BE2C (cell line): ENCODE data around the gene GABARAP.
A peak's percentile ranks its signal among the peaks of the same experiment; 100 is the strongest.

Experiments used
- DNase-seq: peaks from one replicate; pipeline ENCODE4 v3.0.0-alpha.2; 2020
- H3K27me3 ChIP-seq: fragments of 250-450 bp; sonication (Bioruptor Pico); 2 replicates; pipeline ENCODE4 v1.5.1; 2020; ENCODE audit warnings: mild to moderate bottlenecking
- H3K36me3 ChIP-seq: fragments of 250-450 bp; sonication (Bioruptor Pico); 2 replicates; pipeline ENCODE4 v1.5.1; 2020; ENCODE audit warnings: mild to moderate bottlenecking
- H3K4me1 ChIP-seq: fragments of 250-450 bp; sonication (Bioruptor Pico); 2 replicates; pipeline ENCODE4 v1.5.1; 2020
- H3K4me3 ChIP-seq: 2 replicates; pipeline ENCODE4 v1.5.1; 2011; ENCODE audit warnings: low read depth, low read length
- H3K9me3 ChIP-seq: fragments of 250-450 bp; sonication (Bioruptor Pico); 2 replicates; pipeline ENCODE4 v1.5.1; 2020
- CTCF ChIP-seq: IDR thresholded peaks from 2 replicates; pipeline ENCODE4 v1.5.1; 2012; ENCODE audit warnings: mild to moderate bottlenecking, low read depth, low read length

Gene GABARAP

GRCh38 chr17:7280519-7281073, 38.3 kb upstream of the GABARAP start:
- Histone ChIP-seq H3K4me1 (no peaks in the 10 kb centered on the region), H3K9me3 (no peaks in the 10 kb centered on the region), H3K4me3 (peak overlapping the region; percentile 45), H3K36me3 (no peaks in the 10 kb centered on the region), H3K27me3 (no peaks in the 10 kb centered on the region)
- peak; percentile 77 for TF ChIP-seq CTCF
- peak; percentile 78 for DNase-seq

GRCh38 chr17:7279448-7279847, 37.2 kb upstream of the GABARAP start:
- Histone ChIP-seq H3K4me3 (no peak overlapping the region), H3K4me1 (no peaks in the 10 kb centered on the region), H3K9me3 (no peaks in the 10 kb centered on the region), H3K36me3 (no peaks in the 10 kb centered on the region), H3K27me3 (peaks cover 5% of the 10 kb centered on the region; the same call in 1 of the 2 replicates)
- no peak for DNase-seq
- no peak for TF ChIP-seq CTCF

- peaks cover 5% of the 10 kb centered on the region; the same call in 1 of the 2 replicates for H3K27me3 ChIP-seq
- no peak for TF ChIP-seq CTCF
- H3K4me1 ChIP-seq, result no peaks in the 10 kb centered on the region
- DNase-seq, result no peak
- no peaks in the 10 kb centered on the region for H3K36me3 ChIP-seq
- H3K9me3 ChIP-seq, result no peaks in the 10 kb centered on the region
- no peak overlapping the region for H3K4me3 ChIP-seq
These were observed 24.5 kb upstream of the GABARAP start for GRCh38 chr17:7266784-7267183.

GRCh38 chr17:7263801-7264078, 21.5 kb upstream of the GABARAP start:
- no peak overlapping the region for H3K4me3 ChIP-seq
- H3K4me1 ChIP-seq, result no peaks in the 10 kb centered on the region
- no peaks in the 10 kb centered on the region for H3K9me3 ChIP-seq
- no peak for TF ChIP-seq CTCF
- H3K36me3 ChIP-seq, result no peaks in the 10 kb centered on the region
- peaks cover 5% of the 10 kb centered on the region; the same call in 1 of the 2 replicates for H3K27me3 ChIP-seq
- no peak for DNase-seq

- no peaks in the 10 kb centered on the region for H3K4me1 ChIP-seq
- TF ChIP-seq CTCF, result no peak
- DNase-seq, result no peak
These were observed 20.9 kb upstream of the GABARAP start for GRCh38 chr17:7262935-7263800.

More at GRCh38 chr17:7262935-7263800, 20.9 kb upstream of the GABARAP start:
- H3K27me3 ChIP-seq, result peaks cover 5% of the 10 kb centered on the region; the same call in 1 of the 2 replicates
- no peaks in the 10 kb centered on the region for H3K9me3 ChIP-seq
- H3K36me3 ChIP-seq, result no peaks in the 10 kb centered on the region
- no peak overlapping the region for H3K4me3 ChIP-seq
